Neural cell (in vitro differentiated cells): ENCODE measurements around the gene NTNG1.

Experiments
- CTCF ChIP-seq: fragments of 450-650 bp; IDR thresholded peaks from 2 replicates; pipeline ENCODE4 v1.5.1; 2014; ENCODE audit warnings: antibody characterized with exemption, mild to moderate bottlenecking, moderate library complexity; ENCODE audit not compliant: poor library complexity, severe bottlenecking
- EP300 ChIP-seq: fragments of 450-650 bp; conservative IDR thresholded peaks from 2 replicates; pipeline ENCODE4 v1.6.1; 2014; ENCODE audit warnings: antibody characterized with exemption, mild to moderate bottlenecking, moderate library complexity; ENCODE audit not compliant: poor library complexity, severe bottlenecking
- POLR2AphosphoS5 ChIP-seq: IDR thresholded peaks from 2 replicates; pipeline ENCODE4 v1.6.1; 2012
- RAD21 ChIP-seq: fragments of 450-650 bp; conservative IDR thresholded peaks from 2 replicates; pipeline ENCODE4 v1.6.1; 2014; ENCODE audit warnings: antibody characterized with exemption, mild to moderate bottlenecking, moderate library complexity

GRCh38 chr1:107100331-107100984 is 40.4 kb upstream of the NTNG1 start:
- TF ChIP-seq RAD21 (no peak), CTCF (no peak), POLR2AphosphoS5 (no peak), EP300 (no peak)
